HG02852 (cell line): ENCODE data around the gene CUX1.

ENCODE experiments used
- ATAC-seq: cut with Tn5 transposase; IDR thresholded peaks from one replicate; pipeline ENCODE4 v1.9.1; 2021; ENCODE audit warnings: mild to moderate bottlenecking, moderate library complexity; ENCODE audit not compliant: unreplicated experiment

Gene CUX1

GRCh38 chr7:102089175-102090098 is 272.0 kb downstream of the CUX1 start:
- no peak for ATAC-seq

- no peak for ATAC-seq
These were observed 276.3 kb downstream of the CUX1 start for GRCh38 chr7:102093599-102094315.

GRCh38 chr7:102094316-102094650 is 276.9 kb downstream of the CUX1 start:
- ATAC-seq = no peak

GRCh38 chr7:102095321-102096011 is 278.0 kb downstream of the CUX1 start:
- no peak for ATAC-seq

- ATAC-seq = no peak
These were observed 278.5 kb downstream of the CUX1 start for GRCh38 chr7:102096012-102096332.

GRCh38 chr7:102096706-102097427 is 279.4 kb downstream of the CUX1 start:
- no peak for ATAC-seq

- ATAC-seq = no peak
These were observed 280.3 kb downstream of the CUX1 start for GRCh38 chr7:102097601-102098161.

- no peak for ATAC-seq
These were observed 281.6 kb downstream of the CUX1 start for GRCh38 chr7:102098986-102099385.

- ATAC-seq = no peak
These were observed 282.0 kb downstream of the CUX1 start for GRCh38 chr7:102099474-102099873.

- no peak for ATAC-seq
These were observed 283.7 kb downstream of the CUX1 start for GRCh38 chr7:102101111-102101551.

- no peak for ATAC-seq
These were observed 284.5 kb downstream of the CUX1 start for GRCh38 chr7:102101926-102102325.

GRCh38 chr7:102103027-102103372 is 285.6 kb downstream of the CUX1 start:
- ATAC-seq = no peak

- ATAC-seq = no peak
These were observed 286.8 kb downstream of the CUX1 start for GRCh38 chr7:102104245-102104644.

GRCh38 chr7:102106625-102107024 is 289.2 kb downstream of the CUX1 start:
- ATAC-seq = no peak

- no peak for ATAC-seq
These were observed 290.2 kb downstream of the CUX1 start for GRCh38 chr7:102107474-102108104.

- no peak for ATAC-seq
These were observed 293.9 kb downstream of the CUX1 start for GRCh38 chr7:102111061-102112041.

GRCh38 chr7:102115181-102115580 is 297.8 kb downstream of the CUX1 start:
- ATAC-seq = no peak

- no peak for ATAC-seq
These were observed 298.5 kb downstream of the CUX1 start for GRCh38 chr7:102115931-102116330.

- no peak for ATAC-seq
These were observed 300.3 kb downstream of the CUX1 start for GRCh38 chr7:102117743-102118142.
